Fibroblast of lung (primary cell): Measurements from ENCODE around the gene ZNF280C. TPM values are rescaled to one million over a fixed set of nuclear protein-coding genes. Genes with fewer than 3 reads are reported as not detected.

Experiments used
- DNase-seq, 2 donors: peaks; one replicate each; pipeline versions ENCODE4 v3.0.0 to v3.0.0-alpha.2; 2010; ENCODE audit warnings: low read depth in 2 of 2
- H2AFZ ChIP-seq: 2 replicates; pipeline ENCODE4 v1.5.1; 2012; ENCODE audit warnings: low read length, control low read depth, inconsistent platforms
- H3K27ac ChIP-seq: 2 replicates; pipeline ENCODE4 v1.5.1; 2011; ENCODE audit warnings: low read length, control low read depth; ENCODE audit not compliant: insufficient read depth
- H3K27me3 ChIP-seq: 2 replicates; pipeline ENCODE4 v1.5.1; 2011; ENCODE audit warnings: mild to moderate bottlenecking, low read length; ENCODE audit not compliant: control insufficient read depth, insufficient read depth
- H3K36me3 ChIP-seq: 2 replicates; pipeline ENCODE4 v1.5.1; 2011; ENCODE audit warnings: low read length; ENCODE audit not compliant: control insufficient read depth, insufficient read depth
- H3K4me1 ChIP-seq: 2 replicates; pipeline ENCODE4 v1.5.1; 2011; ENCODE audit warnings: low read length; ENCODE audit not compliant: control insufficient read depth, insufficient read depth; ENCODE audit errors: extremely low read depth
- H3K4me2 ChIP-seq: 2 replicates; pipeline ENCODE4 v1.5.1; 2011; ENCODE audit warnings: low read length, control low read depth; ENCODE audit not compliant: insufficient read depth; ENCODE audit errors: extremely low read depth
- H3K4me3 ChIP-seq, 4 experiments: fragments of 200-600 bp in 1 of 4; sonication (generic) in 1 of 4; replicated peaks in 1 of 4; 2 replicates each; pipeline ENCODE4 v1.5.1; 2011 to 2016; ENCODE audit warnings: low read length in 4 of 4, low read depth in 3 of 4, mild to moderate bottlenecking in 3 of 4, control low read depth in 2 of 4, inconsistent platforms in 1 of 4, mixed read lengths in 1 of 4; ENCODE audit not compliant: insufficient read depth in 1 of 4; ENCODE audit errors: control extremely low read depth in 1 of 4
- H3K79me2 ChIP-seq: 2 replicates; pipeline ENCODE4 v1.5.1; 2012; ENCODE audit warnings: mild to moderate bottlenecking, low read length, inconsistent platforms; ENCODE audit not compliant: control insufficient read depth, insufficient read depth
- H3K9ac ChIP-seq: 2 replicates; pipeline ENCODE4 v1.5.1; 2011; ENCODE audit warnings: mild to moderate bottlenecking, low read length, control low read depth; ENCODE audit not compliant: insufficient read depth
- H3K9me3 ChIP-seq: 2 replicates; pipeline ENCODE4 v1.5.1; 2012; ENCODE audit warnings: low read depth, low read length; ENCODE audit not compliant: control insufficient read depth, insufficient read depth
- H4K20me1 ChIP-seq: 2 replicates; pipeline ENCODE4 v1.5.1; 2011; ENCODE audit warnings: low read length; ENCODE audit not compliant: control insufficient read depth, insufficient read depth; ENCODE audit errors: extremely low read depth
- CTCF ChIP-seq, 2 donors: IDR thresholded peaks in 1 of 2; conservative IDR thresholded peaks in 1 of 2; 1 replicate in 1 of 2; 2 replicates in 1 of 2; pipeline ENCODE4 v1.5.1; 2011 to 2012; ENCODE audit warnings: low read length in 2 of 2, control low read depth in 1 of 2, inconsistent platforms in 1 of 2, low read depth in 1 of 2, mild to moderate bottlenecking in 1 of 2
- EZH2 ChIP-seq: IDR thresholded peaks from 2 replicates; pipeline ENCODE4 v1.5.1; 2012; ENCODE audit warnings: low read length, control low read depth, mild to moderate bottlenecking; ENCODE audit errors: missing control alignments
- polyA plus RNA-seq, 2 donors: library from polyadenylated mRNA; depleted of rRNA in 1 of 2; stranded (reverse) in 1 of 2; unstranded in 1 of 2; fragments of >200 nt; gene quantifications; 2 replicates each; pipeline ENCODE4 v1.2.1, GENCODE V29; 2011 to 2012; ENCODE audit warnings: missing spikeins in 1 of 2
- total RNA-seq: library from RNA; depleted of rRNA; stranded (reverse); fragments of >200 nt; gene quantifications from 2 replicates; pipeline ENCODE4 v1.2.1, GENCODE V29; 2014

The ZNF280C gene
- total and polyA plus RNA-seq, 2 donors (not counting 1 experiment from before 2014, with no cell fraction given) = 4.1 to 8.7 TPM

DNA sequence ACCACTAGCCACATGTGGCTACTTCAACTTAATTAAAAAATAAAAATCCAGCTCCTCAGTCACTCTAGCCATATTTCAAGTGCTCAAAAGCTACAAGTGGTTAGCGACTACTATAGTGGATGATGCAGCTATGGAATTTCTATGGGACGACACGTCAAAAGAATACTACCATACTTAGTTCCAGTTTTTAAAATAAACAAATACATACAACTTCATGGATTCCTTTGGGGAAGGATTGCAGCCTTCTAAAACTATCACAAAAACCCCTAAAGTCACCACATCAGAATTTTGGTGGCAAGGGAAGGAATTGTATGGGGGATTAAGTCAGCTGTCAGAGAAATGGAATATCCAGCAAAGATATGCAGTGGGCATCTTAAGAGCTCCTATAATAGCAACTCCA is 6.5 kb downstream of the ZNF280C start:
- Histone ChIP-seq H3K27me3 (no peaks in the 10 kb centered on the region), H3K9me3 (no peaks in the 10 kb centered on the region), H3K36me3 (no peaks in the 10 kb centered on the region), H2AFZ (no peak overlapping the region), H3K27ac (no peak overlapping the region), H3K4me3 (no peak overlapping the region), H3K4me2 (no peak overlapping the region), H4K20me1 (no peaks in the 10 kb centered on the region), H3K4me1 (no peaks in the 10 kb centered on the region), H3K9ac (no peak overlapping the region), H3K79me2 (peaks cover 12% of the 10 kb centered on the region)
- TF ChIP-seq CTCF (conservative IDR thresholded peaks at IDR 0.05 in 1 of 2, IDR thresholded peaks at IDR 0.05 in 1 of 2; ENCODE audit: low read depth in 1 of 2, low read length in 2 of 2) = no peak
- TF ChIP-seq EZH2 = no peak
- peak in 1 of 2 donors; percentile 17 for DNase-seq

GRCh38 chrX:130261296-130261893 is 7.3 kb downstream of the ZNF280C start:
- Histone ChIP-seq H2AFZ (no peak overlapping the region), H4K20me1 (no peaks in the 10 kb centered on the region), H3K4me3 (no peak overlapping the region), H3K27me3 (no peaks in the 10 kb centered on the region), H3K4me1 (no peaks in the 10 kb centered on the region), H3K27ac (no peak overlapping the region), H3K79me2 (peaks cover 7% of the 10 kb centered on the region), H3K9ac (no peak overlapping the region), H3K36me3 (no peaks in the 10 kb centered on the region), H3K9me3 (no peaks in the 10 kb centered on the region), H3K4me2 (no peak overlapping the region)
- DNase-seq = no peak
- TF ChIP-seq CTCF (conservative IDR thresholded peaks at IDR 0.05 in 1 of 2, IDR thresholded peaks at IDR 0.05 in 1 of 2; ENCODE audit: low read depth in 1 of 2, low read length in 2 of 2) = no peak
- TF ChIP-seq EZH2 = no peak

GRCh38 chrX:130260316-130260715 is 8.4 kb downstream of the ZNF280C start:
- Histone ChIP-seq H3K36me3 (no peaks in the 10 kb centered on the region), H3K27ac (no peak overlapping the region), H2AFZ (no peak overlapping the region), H3K4me2 (no peak overlapping the region), H4K20me1 (no peaks in the 10 kb centered on the region), H3K4me1 (no peaks in the 10 kb centered on the region), H3K27me3 (no peaks in the 10 kb centered on the region), H3K79me2 (peaks cover 6% of the 10 kb centered on the region), H3K9ac (no peak overlapping the region), H3K4me3 (no peak overlapping the region), H3K9me3 (no peaks in the 10 kb centered on the region)
- TF ChIP-seq EZH2 (no peak), CTCF (conservative IDR thresholded peaks at IDR 0.05 in 1 of 2, IDR thresholded peaks at IDR 0.05 in 1 of 2; ENCODE audit: low read depth in 1 of 2, low read length in 2 of 2) (no peak)
- peak; percentile 66 to 81 for DNase-seq
